Measurements from ENCODE around the gene MROH9.

GRCh38 chr1:171032822-171033702 lies 97.7 kb downstream of the MROH9 start:
- TF ChIP-seq CTCF (IDR thresholded peaks at IDR 0.05; ENCODE audit: poor library complexity) (no peak), EZH2 (IDR thresholded peaks at IDR 0.05; ENCODE audit: borderline replicate concordance) (no peak)
